Esophagus muscularis mucosa (tissue), 4 donors: ENCODE measurements around the gene LRTM2. TPM values are rescaled to one million over a fixed set of nuclear protein-coding genes. Genes with fewer than 3 reads are reported as not detected.

Experiments used
- DNase-seq: peaks from one replicate; pipeline ENCODE4 v3.0.0-alpha.2; 2017; ENCODE audit errors: extremely low spot score
- H3K27ac ChIP-seq, 4 donors: fragments of 200-600 bp; sonication (generic); replicated peaks in 1 of 4; 1 replicate in 3 of 4; 2 replicates in 1 of 4; pipeline ENCODE4 v1.5.1; 2016 to 2019; ENCODE audit warnings: mild to moderate bottlenecking in 1 of 4
- H3K27me3 ChIP-seq, 4 donors: fragments of 200-600 bp; sonication (generic); one replicate each; pipeline versions ENCODE4 v1.5.1 to v1.6.0; 2016 to 2019
- H3K36me3 ChIP-seq, 4 donors: fragments of 200-600 bp; sonication (generic); one replicate each; pipeline ENCODE4 v1.5.1; 2016 to 2019
- H3K4me1 ChIP-seq, 4 donors: fragments of 200-600 bp; sonication (generic); one replicate each; pipeline ENCODE4 v1.5.1; 2016 to 2019
- H3K4me3 ChIP-seq, 4 donors: fragments of 200-600 bp; sonication (generic); 1 replicate in 2 of 4; 2 replicates in 2 of 4; pipeline ENCODE4 v1.5.1; 2016 to 2019; ENCODE audit warnings: mild to moderate bottlenecking in 4 of 4, moderate library complexity in 1 of 4
- H3K9me3 ChIP-seq, 4 donors: fragments of 200-600 bp; sonication (generic); 1 replicate in 3 of 4; 2 replicates in 1 of 4; pipeline ENCODE4 v1.5.1; 2016 to 2019
- EP300 ChIP-seq: sonication (generic); formaldehyde crosslinking; IDR thresholded peaks from one replicate; pipeline ENCODE4 v1.6.1; 2017; ENCODE audit warnings: antibody characterized with exemption
- POLR2A ChIP-seq: fragments of 450-650 bp; IDR thresholded peaks from one replicate; pipeline ENCODE4 v1.6.1; 2017; ENCODE audit warnings: antibody characterized with exemption, moderate library complexity, mild to moderate bottlenecking, low read depth
- POLR2AphosphoS5 ChIP-seq, 2 donors: sonication (generic); formaldehyde crosslinking; IDR thresholded peaks; one replicate each; pipeline ENCODE4 v1.6.1; 2017; ENCODE audit warnings: antibody characterized with exemption in 2 of 2
- WGBS: methylation state at CpG from one replicate; pipeline ENCODE4 v1.1.5; 2018; 5-methylcytosine and 5-hydroxymethylcytosine counted together
- intact Hi-C: fragments of 100-400 bp; cut with DNase I; formaldehyde crosslinking; loops from one replicate; pipeline ENCODE4 v1.15.1; 2023
- total RNA-seq, 4 donors: library from RNA; depleted of rRNA; stranded (reverse); fragments of >200 nt; gene quantifications; one replicate each; pipeline versions ENCODE4 v1.1.0 to v1.2.1, GENCODE V29; 2016
- TF ChIP-seq, protein P1 (sequence below), 3 experiments: fragments of 200-600 bp in 2 of 3; fragments of 450-650 bp in 1 of 3; sonication (generic) in 2 of 3; IDR thresholded peaks; one replicate each; pipeline ENCODE4 v1.5.1; 2017 to 2019; ENCODE audit warnings: antibody characterized with exemption in 3 of 3, mild to moderate bottlenecking in 2 of 3, moderate library complexity in 1 of 3

The LRTM2 gene
- total RNA-seq, 4 donors from 2014 or later = 0.17 TPM; not detected in 3

DNA sequence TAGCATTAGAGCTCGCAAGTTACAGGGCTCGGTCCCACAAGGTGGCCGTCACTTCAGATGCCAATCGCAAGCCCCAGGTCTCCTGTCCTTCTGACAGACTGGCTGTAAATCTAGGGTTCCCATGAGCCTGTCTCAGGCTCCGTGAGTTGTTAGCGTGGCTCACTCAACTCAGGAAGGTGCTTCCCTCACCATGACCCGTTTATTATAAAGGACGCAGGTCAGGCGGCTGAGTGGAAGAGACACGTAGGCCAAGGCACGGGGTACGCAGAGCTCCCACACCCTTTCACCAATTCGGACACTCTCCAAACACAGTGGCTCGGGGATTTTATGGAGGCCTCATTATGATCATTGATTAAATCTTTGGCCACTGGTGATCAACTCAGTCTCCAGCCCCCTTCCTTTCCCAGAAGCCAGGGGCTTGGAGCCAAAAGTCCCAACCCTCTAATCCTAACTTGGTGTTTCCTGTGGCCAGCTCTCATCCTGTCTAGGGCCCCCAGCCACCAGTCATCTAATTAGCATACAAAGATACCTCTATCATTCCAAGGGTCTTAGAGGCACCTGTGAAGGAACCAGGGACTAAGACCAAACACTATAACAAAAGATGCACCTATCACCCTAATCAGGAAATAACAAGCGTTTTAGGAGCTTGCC, 25.8 kb upstream of the LRTM2 start:
- intact Hi-C loops = loop anchor here (5.0 kb wide), 1 partner anchor 788 kb away; no protein-coding TSS in a partner anchor
- Histone ChIP-seq H3K27me3 (no peaks in the 10 kb centered on the region), H3K9me3 (no peaks in the 10 kb centered on the region), H3K4me3 (no peak overlapping the region), H3K4me1 (peaks cover 37 to 57% (median 47%) of the 10 kb centered on the region in 4 donors), H3K27ac (peak overlapping the region in 2 of 4 donors; percentile 77 to 85), H3K36me3 (no peaks in the 10 kb centered on the region)
- no peak for TF ChIP-seq POLR2AphosphoS5 (IDR thresholded peaks at IDR 0.05)
- TF ChIP-seq, protein P1, sequence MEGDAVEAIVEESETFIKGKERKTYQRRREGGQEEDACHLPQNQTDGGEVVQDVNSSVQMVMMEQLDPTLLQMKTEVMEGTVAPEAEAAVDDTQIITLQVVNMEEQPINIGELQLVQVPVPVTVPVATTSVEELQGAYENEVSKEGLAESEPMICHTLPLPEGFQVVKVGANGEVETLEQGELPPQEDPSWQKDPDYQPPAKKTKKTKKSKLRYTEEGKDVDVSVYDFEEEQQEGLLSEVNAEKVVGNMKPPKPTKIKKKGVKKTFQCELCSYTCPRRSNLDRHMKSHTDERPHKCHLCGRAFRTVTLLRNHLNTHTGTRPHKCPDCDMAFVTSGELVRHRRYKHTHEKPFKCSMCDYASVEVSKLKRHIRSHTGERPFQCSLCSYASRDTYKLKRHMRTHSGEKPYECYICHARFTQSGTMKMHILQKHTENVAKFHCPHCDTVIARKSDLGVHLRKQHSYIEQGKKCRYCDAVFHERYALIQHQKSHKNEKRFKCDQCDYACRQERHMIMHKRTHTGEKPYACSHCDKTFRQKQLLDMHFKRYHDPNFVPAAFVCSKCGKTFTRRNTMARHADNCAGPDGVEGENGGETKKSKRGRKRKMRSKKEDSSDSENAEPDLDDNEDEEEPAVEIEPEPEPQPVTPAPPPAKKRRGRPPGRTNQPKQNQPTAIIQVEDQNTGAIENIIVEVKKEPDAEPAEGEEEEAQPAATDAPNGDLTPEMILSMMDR (IDR thresholded peaks at IDR 0.05) = no peak
- no peak for TF ChIP-seq POLR2A
- no peak for TF ChIP-seq EP300
- WGBS = 88% methylated on average over 15 of the region's 15 CpGs
- DNase-seq = peak; percentile 53

DNA sequence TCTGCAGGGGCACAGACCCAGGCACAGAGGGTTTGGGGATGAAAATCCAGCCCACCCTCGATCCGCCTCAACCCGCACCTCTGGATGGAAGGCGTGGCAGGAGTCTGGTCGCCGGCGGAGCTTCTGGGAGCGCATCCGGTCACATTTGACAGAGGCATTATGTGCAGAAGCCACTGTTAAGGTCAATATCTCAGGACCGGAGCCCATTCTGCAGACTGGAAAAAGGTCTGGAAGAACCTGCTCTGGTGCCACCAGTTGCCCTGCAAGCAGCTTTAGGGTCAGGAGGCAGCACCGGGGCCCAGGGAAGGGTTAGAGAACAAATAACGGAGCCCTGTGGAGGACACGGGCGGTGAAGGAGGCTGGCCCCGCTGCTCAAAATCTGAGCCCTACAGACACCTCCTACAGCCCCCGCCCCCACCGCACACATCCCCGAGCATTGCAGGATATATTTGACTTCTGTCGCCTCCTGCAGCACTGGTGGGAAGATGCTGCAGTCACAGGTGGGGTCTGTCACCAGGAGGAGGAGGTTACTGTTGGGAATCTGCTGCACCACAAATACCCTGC, 25.1 kb upstream of the LRTM2 start:
- intact Hi-C loops = loop anchor here (5.0 kb wide), 1 partner anchor 787 kb away; no protein-coding TSS in a partner anchor
- DNase-seq = peak; percentile 75
- H3K4me3 ChIP-seq = peak overlapping the region in 3 of 4 donors; percentile 56 to 73 (median 65)

DNA sequence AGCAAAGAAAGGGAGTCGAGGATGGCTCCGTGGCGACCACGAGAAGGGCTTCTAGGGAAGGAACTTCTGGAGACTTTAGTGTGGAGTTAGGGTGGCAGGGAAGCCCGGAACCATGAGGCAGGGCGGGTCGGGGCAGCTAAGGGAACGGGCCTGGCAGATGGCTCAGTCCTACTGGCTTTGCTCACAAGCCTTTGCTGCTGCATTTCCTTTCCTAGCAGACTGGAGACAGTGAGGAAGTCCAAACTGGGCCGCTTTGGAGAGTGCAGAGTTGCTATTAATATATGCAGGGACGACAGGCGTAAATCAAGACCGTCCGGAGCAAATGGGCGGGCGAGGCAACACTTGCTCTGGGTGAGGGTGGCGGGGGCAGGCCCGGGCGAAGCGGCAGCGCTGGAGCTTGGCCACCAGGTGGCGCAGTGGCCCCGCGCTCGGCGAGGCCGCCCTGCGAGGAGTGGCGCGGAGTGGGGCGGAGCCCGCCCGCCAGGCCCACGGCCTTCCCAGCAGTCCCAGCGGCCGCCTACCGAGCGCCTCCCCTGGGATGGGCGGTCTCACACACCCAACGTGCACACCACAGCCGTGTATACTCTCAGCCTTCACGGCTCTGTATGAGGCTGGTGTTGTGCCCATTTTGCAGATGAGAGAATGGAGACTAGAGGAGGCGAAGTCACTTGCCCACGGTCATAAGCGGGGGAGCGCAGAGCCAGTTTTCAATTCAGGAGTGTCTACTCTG, 24.4 kb upstream of the LRTM2 start:
- no peak for TF ChIP-seq EP300
- peak; percentile 84 to 88 for TF ChIP-seq POLR2AphosphoS5 (IDR thresholded peaks at IDR 0.05)
- TF ChIP-seq, protein P1 (IDR thresholded peaks at IDR 0.05) = peak; percentile 98 to 100 (median 99)

More for the DNA sequence above, 25.1 kb upstream of the LRTM2 start:
- Histone ChIP-seq H3K4me1 (peaks cover 37 to 56% (median 48%) of the 10 kb centered on the region in 4 donors), H3K27ac (peak overlapping the region; percentile 77 to 87 (median 86)), H3K27me3 (no peaks in the 10 kb centered on the region), H3K9me3 (no peaks in the 10 kb centered on the region), H3K36me3 (no peaks in the 10 kb centered on the region)
- TF ChIP-seq EP300 (no peak), POLR2AphosphoS5 (IDR thresholded peaks at IDR 0.05) (no peak), POLR2A (no peak)
- TF ChIP-seq, protein P1 (IDR thresholded peaks at IDR 0.05) = no peak
- WGBS = 65% methylated on average over 8 of the region's 19 CpGs

DNA sequence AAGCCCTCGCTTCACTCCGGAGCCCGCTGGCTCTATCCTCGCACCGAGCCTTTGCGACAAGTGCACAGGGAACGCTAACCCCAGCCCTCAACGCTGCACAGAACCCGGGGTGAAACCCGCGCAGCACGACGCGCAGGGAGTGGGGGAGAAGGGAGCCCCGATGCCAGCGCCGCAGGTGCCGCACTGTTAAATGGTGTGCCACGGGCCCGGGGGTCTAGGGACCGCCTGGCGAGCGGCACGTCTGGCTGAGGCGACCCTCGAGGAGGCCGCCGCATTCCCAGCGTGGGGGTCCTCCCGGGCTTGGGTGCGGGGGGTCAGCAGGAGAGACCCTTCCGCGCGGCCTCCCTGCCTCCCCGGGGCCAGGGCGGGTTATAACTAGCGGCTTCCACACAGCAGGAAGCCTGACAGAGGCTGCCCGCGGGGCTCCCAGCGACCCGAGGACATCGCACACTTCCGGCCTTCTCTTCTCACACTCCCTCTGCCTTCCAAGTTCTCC, 23.8 kb upstream of the LRTM2 start:
- no peaks in the 10 kb centered on the region for H3K27me3 ChIP-seq
- H3K27ac ChIP-seq = peak overlapping the region; percentile 77 to 87 (median 86)
- no peaks in the 10 kb centered on the region for H3K9me3 ChIP-seq
- DNase-seq = no peak
- 10% methylated on average over 6 of the region's 43 CpGs for WGBS
- intact Hi-C loops = loop anchor here (1.0 to 5.0 kb wide), 3 partner anchors 144 to 786 kb away; no protein-coding TSS in a partner anchor
- peak overlapping the region; percentile 56 to 73 (median 66) for H3K4me3 ChIP-seq
- no peak for TF ChIP-seq POLR2AphosphoS5 (IDR thresholded peaks at IDR 0.05)
- no peak for TF ChIP-seq EP300
- no peak for TF ChIP-seq POLR2A
- TF ChIP-seq, protein P1 (IDR thresholded peaks at IDR 0.05) = no peak
- no peaks in the 10 kb centered on the region for H3K36me3 ChIP-seq
- H3K4me1 ChIP-seq = peaks cover 36 to 49% (median 40%) of the 10 kb centered on the region in 4 donors

More for the DNA sequence above, 24.4 kb upstream of the LRTM2 start:
- 5% methylated on average over 36 of the region's 45 CpGs for WGBS
- peak; percentile 97 for DNase-seq
- Histone ChIP-seq H3K36me3 (no peaks in the 10 kb centered on the region), H3K27me3 (no peaks in the 10 kb centered on the region), H3K27ac (peak overlapping the region; percentile 77 to 87 (median 86)), H3K9me3 (no peaks in the 10 kb centered on the region), H3K4me3 (peak overlapping the region; percentile 56 to 73 (median 66)), H3K4me1 (peaks cover 37 to 51% (median 46%) of the 10 kb centered on the region in 4 donors)
- intact Hi-C loops = loop anchor here (1.0 to 5.0 kb wide), 3 partner anchors 144 to 786 kb away; no protein-coding TSS in a partner anchor
